GF-D8 (cell line): ENCODE data around the gene RAB11FIP3.
A peak's percentile ranks its signal among the peaks of the same experiment; 100 is the strongest.

Experiments used
- DNase-seq: peaks from one replicate; lab custom pipeline; 2025; lab: John Stamatoyannopoulos, UW

RAB11FIP3 gene

GRCh38 chr16:533391-534123 is 108.1 kb downstream of the RAB11FIP3 start:
- no peak for DNase-seq

DNA sequence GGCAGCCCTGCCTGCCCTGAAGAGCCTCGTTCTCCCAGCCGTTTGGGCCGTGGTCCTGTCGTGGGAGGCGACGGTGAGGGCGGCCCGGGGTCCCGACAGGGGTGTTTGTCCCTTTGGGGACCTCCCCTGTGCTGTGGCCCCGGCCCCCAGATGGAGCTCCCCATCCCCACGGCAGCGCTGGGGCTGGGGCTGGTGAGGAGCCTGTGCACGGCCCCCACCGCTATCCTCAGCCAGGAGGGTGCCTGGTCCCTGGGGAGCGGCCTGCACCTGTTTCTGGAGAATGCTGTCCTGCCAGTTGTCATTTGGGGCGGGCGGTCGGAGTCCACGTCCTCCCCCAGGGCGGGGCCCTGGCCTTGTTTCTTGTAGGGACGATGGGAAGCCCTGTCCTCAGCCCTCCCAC is 108.7 kb downstream of the RAB11FIP3 start:
- DNase-seq = no peak

DNA sequence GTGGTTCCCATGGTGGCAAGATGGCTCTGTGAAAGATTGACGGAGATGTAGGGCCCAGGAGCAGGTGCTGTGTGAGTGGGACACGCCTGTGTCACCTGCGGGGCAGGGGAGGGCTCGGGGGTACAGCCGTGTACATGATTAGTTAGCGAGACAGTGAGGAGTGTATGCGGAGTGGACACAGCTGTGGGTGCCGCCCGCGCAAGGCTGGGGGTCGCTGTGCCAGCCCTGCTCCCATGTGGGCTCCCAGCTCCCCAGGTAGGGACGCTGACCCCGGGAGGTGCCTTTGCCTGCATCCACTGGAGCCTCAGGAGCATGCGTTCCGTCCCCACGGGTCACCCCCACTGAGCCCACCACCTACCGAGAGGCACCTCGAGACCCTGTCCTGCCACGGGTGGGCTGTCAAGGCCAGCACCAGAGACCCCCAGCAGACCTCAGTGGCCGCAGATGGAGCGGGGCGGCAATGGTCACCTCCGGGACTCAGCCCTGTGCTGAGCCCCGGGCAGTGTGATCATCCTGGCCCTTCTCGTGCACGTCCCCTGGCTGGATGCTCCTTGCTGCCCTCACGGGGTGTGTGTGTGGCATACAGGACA is 109.5 kb downstream of the RAB11FIP3 start:
- no peak for DNase-seq

DNA sequence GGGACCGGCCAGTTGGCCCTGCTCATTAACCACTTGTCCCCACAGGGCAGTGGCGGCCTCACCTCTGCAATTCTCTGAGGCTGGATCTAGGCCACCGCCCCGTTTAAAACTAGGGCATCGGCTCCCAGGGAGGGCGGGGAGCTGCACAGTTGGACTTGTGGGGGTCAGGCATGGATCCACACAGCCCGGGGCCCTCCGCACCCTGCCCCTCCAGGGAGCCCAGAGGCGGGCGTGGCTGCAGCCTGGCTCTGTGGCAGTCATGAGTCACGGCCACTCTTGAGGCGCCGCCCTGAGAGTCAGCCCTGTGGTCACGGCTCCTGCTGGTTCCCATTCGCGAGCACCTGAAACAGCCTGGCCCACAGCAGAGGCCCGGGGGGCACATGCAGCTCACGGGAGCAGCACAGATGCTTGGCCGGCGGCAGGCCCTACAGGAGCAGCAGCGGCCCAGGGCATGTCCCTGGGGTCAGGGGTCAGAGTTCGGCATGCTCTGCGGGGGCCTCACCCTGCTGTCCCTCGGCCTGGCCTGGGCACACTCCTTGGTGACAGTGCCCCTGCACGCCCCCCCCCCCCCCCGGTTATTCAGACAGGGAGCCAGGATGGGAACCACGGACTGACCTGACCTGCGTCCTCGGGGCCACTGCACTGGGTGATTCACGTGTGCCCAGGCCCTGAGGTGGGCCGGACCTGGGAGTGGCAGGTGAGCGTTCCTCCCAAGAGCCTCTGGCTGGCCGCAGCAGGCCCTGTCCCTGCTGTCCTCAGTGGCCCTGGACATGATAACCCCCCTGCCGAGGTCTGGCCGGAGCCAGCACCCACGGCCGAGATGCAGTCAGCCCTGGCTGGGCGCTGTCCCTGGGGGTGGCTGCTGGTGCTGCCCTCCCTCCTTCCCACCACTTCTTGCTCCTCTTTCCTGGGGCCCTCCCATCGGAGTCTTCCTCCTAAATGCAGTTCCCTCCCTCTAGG is 110.3 kb downstream of the RAB11FIP3 start:
- no peak for DNase-seq

DNA sequence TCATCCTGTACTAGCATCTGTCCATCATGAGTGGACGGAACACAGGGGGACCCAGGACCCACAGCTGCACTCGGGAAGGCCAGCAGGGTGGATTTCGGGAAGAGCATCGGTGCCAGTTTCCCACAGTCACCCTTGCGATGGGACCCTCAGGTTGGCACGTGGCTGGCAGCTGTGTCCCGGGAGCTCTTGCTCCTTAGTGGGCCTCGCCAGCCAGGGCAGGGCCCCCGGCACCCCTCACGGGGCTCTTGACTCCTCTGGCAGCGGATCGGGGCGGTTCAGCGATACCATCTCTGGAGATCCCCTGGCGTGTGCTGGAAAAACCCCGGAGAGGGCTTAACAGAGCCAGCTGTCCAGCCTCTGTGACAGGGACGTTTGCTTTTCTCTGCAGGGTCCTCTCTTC is 111.3 kb downstream of the RAB11FIP3 start:
- DNase-seq = no peak

GRCh38 chr16:537415-538335 is 112.2 kb downstream of the RAB11FIP3 start:
- no peak for DNase-seq

DNA sequence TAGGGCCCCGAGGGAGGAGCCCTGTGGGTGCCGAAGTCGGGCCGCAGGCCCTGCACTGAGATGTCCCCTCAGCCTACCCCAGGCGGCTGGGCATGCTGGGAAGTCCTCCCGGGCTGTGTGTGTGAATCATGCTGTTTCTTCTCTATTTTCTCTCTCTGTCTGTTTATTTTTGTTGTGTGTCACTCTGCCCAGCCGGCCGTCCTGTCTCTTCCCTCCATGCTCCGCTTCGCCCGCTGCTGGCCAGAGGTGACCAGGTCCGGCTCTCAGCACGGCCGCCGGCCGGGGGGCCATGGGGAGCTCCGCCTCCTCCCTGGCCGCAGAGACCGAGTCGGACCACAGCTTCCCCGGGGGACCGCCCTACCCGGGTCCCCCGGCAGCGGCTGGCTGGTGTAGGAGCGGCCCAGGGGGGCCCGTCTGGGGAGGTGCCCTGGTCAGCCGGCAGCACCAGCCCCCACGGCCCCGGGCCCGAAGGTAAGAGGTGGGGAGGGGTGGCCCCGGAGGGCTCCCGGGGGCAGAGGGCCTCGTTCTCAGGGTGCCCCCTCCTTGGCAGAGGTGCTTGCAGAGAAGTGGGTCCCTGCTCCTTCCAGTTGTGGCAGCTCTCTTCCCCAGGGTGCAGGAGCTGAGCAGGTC is 114.6 kb downstream of the RAB11FIP3 start:
- DNase-seq = no peak

DNA sequence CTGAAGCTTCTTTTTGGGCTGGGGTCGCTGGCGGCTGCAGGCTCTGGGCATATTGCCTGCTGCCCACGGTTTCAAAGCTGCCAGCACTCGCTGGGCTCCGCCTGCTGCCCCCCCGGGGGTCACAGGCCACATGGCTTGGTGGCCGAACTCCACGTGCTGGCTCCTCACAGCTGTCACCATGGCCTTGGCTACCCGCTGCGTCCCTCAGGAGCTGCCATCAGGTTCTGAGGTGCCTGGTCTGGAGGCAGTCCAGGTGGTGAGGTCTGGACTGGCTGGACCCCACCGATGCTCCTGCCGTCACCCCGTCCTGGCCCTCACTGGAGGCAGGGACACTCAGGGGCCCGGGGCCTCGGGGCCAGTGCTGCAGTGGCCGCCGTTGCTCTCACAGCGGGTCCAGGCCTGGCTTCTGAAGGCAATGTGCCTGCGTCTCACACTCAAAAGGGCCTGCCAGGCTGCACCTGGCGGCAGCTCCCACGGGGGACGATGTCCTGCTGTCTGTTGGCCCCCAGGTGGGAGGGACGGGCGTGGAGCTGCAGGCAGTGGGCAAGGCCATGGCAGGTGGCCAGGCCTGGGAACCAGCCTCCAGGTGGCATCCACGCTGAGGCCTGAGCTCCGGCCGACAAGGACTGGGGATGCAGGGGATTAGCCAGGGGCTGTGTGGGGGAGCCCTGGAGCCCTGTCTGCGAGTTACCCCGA is 115.3 kb downstream of the RAB11FIP3 start:
- no peak for DNase-seq

DNA sequence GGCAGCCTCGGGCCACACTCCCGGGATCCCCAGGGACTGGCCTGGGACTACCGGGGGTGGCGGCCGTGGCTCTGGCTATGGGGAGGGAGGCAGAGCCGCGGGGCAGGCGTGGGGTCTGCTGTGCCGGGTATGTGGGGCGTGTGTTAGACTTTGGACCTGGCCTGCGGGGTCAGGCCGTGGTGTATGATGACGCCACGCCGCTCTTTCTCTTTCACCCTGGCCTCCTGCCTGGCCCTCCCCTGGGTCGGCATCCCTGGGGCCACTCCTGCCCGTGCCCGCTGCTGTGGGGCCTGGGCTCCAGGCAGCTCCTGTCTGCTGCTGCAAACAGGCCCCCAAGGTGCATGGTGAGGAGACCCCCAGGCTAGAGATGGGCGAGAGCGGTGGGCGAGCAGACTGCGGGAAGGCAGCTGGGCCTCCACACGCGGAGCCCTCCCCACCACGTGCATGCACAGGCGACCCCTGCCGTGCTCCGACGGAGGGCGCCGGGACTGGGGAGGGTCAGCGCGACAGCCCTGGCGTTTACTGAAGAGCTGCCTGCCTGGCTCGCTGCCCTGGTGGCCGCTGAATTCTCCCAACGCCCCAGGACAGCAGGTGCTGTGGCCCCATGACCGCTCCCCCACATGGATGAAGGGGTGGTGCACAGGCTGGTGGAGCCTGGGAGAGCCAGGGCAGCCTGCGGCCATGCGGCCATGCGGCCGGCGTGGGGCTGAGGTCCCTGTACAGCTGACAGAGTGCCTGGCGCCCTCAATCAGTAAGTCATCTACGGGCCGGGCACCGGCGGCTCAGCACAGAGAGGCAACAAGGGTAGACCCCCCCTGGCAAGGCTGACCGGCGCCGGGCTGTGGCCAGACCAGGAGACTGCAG is 118.1 kb downstream of the RAB11FIP3 start:
- no peak for DNase-seq

DNA sequence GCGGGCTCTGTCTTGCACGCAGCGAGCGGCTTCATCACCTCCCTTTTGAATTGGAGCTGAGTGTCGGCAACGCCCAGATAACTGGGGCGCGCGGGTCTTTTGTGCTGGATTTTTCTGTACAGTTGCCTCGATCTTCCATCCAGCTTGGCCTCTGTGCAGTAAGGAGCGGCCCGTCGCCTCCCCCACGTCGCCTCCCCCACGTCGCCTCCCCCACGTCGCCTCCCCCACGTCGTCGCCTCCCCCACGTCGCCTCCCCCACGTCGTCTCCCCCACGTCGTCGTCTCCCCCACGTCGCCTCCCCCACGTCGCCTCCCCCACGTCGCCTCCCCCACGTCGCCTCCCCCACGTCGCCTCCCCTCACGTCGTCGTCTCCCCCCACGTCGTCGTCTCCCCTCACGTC is 119.1 kb downstream of the RAB11FIP3 start:
- no peak for DNase-seq

DNA sequence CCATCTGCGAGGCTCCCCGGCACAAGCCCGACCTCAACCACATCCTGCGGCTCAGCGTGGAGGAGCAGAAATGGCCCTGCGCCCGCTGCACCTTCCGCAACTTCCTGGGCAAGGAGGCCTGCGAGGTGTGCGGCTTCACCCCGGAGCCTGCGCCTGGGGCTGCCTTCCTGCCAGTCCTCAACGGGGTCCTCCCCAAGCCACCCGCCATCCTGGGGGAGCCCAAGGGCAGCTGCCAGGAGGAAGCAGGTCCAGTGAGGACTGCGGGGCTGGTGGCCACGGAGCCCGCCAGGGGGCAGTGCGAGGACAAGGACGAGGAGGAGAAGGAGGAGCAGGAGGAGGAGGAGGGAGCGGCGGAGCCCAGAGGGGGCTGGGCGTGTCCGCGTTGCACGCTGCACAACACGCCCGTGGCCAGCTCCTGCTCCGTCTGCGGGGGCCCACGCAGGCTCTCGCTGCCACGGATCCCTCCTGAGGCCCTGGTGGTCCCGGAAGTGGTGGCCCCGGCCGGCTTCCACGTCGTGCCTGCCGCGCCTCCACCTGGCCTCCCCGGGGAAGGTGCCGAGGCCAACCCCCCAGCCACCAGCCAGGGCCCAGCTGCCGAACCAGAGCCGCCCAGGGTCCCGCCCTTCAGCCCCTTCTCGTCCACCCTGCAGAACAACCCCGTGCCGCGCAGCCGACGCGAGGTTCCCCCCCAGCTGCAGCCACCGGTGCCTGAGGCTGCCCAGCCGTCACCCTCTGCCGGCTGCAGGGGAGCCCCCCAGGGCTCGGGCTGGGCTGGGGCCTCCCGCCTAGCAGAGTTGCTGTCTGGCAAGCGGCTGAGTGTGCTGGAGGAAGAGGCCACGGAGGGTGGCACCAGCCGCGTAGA is 121.7 kb downstream of the RAB11FIP3 start:
- DNase-seq = peak; percentile 85

DNA sequence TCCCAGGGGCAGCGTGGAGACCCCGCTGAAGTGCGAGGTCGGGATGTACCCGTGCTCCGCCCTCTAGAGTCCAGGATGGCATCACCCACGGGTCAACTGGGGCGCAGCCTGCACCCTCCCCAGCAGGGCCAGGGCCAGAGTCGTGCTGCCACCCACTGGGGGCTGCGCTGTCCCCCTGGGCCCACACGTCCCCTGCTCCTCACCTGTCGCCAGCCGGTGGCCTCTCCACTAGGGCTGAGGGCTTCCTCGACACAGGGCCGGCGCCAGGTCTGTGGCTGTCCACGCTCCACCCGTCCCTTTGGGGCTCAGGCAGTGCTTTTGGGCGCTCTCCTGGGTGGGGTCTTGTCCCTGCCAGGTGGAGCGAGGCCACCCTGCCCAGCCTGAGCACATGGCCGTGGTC is 123.1 kb downstream of the RAB11FIP3 start:
- no peak for DNase-seq

- no peak for DNase-seq
Observed at GRCh38 chr16:549544-550263, 124.3 kb downstream of the RAB11FIP3 start.

DNA sequence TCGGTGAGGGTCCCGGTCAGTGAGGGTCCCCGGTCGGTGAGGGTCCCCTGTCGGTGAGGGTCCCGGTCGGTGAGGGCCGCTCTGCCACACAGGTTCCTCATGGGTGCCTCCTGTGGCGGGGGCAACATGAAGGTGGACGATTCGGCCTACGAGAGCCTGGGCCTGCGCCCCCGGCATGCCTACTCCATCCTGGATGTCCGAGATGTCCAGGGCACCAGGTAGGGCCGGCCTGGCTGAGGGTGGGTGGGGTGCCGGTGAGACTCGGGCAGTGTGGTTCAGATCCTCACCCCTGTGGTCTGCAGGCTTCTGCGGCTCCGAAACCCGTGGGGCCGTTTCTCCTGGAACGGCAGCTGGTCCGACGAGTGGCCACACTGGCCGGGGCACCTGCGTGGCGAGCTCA is 125.8 kb downstream of the RAB11FIP3 start:
- DNase-seq = no peak

- no peak for DNase-seq
Observed at GRCh38 chr16:552171-552570, 126.7 kb downstream of the RAB11FIP3 start.

GRCh38 chr16:553601-554296 is 128.3 kb downstream of the RAB11FIP3 start:
- DNase-seq = no peak

DNA sequence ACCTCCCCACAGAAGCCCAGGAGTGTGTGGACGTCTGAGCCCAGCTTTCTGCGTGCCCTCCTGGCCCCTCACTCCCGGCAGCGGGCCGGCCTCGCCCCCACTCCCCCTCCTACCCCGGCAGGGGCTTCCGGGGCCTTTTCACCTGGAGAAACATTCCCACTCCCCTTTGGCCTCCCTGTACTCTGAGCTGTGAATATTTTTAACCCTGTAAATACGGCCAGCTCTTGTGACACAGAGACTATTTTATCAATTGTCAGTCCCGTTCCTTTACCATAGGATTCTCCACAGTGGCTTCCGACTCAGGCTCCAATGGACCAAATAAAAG is 128.8 kb downstream of the RAB11FIP3 start:
- DNase-seq = no peak
